OCI-M2 (cell line): ENCODE results near the gene DUOXA2.
"Not testable (repeated sequence)": the region's sequence is repeated elsewhere in the genome, so short reads cannot be mapped to it uniquely, and the experiment has no call there.

Source experiments
- DNase-seq: peaks from one replicate; lab custom pipeline; 2025; ENCODE audit not compliant: unreplicated experiment; lab: John Stamatoyannopoulos, UW

The DUOXA2 gene

DNA sequence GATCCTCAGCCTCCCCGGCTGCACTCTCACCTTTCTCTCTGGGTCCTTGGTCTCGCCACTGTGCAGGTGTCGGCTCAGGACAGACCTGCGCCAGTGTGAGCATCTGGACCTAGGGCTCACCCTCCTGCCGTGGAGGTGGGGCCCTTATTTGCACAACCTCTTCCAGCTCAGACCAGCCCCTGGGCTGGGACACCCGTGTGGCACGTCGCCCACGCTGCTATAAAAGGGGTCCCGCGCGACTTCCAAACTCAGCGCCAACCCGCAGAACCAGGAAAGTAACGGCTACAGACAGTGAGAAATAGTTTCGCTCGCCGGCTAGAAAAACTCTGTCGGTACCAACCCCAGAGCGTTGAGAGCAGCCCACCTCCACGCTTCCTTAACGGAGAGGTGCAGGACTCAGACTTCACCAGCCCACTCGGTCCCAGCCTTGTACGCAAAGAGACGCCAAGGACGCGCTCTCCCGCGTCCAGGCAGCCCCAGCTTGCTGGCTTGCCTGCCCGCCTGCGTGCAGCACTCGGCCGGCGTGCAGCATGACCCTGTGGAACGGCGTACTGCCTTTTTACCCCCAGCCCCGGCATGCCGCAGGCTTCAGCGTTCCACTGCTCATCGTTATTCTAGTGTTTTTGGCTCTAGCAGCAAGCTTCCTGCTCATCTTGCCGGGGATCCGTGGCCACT is at the start of gene DUOXA2, which contains the start of gene DUOX2:
Gene DUOXA2, plus strand, starts transcription at position 251 of the 675 bp plus-strand sequence. Its CDS starts 280 bp downstream, at position 531.
Gene DUOX2, minus strand, starts transcription at position 97 of the 675 bp plus-strand sequence. CDS start 761 bp downstream, outside the sequence.
- DNase-seq, result no peak

DNA sequence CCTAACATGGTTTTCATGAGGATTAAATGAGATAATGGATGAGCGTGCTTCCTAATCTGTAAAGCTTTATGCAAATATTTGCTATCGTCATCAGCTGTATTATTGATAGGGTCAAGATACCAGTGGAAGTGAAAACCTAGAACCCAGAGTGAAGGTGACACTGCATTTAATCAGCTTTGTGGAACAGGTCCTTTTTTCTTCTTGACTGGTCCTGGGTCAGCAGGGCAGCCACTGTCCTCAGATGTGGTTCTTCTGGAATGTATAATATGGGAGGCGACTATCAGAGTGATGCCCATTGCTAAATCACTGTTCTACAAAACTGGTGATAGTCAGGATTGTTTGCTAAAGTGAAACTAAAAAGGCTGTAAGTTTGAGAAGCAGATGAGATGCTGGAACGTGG is 49.7 kb upstream of the DUOXA2 start:
- DNase-seq, result no peak

DNA sequence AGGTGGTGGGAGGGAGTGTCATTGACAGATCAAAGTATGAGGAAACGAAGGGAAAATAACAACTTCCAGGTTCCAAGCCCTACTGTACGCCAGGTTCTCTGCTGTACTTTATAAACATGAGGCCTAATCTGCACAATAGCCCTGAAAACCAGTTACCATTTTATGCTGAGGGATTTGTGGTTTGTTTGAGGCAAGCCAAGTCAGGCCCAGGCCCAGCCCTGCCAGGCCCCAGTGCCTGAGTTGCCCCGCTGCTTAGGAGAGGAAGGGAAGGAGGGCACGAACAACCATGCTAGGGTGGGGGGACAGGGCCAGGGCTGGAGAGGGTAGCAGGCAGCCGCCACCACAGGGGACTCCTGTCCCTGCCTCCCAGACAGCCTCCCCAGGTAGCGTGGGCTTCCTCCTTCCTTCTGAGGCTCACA is 44.2 kb upstream of the DUOXA2 start:
- DNase-seq, result not testable (repeated sequence)

DNA sequence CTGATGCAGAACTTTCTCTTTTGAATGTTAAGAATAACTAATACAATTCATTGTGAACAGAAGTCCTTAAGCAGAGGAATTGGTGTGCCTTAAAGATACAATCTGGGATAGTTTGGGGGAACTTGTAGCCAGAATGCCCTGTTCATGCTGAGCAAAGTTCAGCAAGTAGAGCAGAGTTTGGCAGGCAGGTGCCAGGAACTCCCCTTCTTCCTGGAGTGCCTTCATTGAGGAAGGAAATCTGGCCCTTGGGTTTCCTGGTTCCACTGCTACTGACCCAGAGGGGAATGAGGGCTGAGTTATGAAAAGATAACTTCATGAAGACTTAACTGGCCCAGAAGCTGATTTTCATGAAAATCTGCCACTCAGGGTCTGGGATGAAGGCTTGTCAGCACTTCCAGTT is 40.5 kb upstream of the DUOXA2 start:
- not testable (repeated sequence) for DNase-seq

DNA sequence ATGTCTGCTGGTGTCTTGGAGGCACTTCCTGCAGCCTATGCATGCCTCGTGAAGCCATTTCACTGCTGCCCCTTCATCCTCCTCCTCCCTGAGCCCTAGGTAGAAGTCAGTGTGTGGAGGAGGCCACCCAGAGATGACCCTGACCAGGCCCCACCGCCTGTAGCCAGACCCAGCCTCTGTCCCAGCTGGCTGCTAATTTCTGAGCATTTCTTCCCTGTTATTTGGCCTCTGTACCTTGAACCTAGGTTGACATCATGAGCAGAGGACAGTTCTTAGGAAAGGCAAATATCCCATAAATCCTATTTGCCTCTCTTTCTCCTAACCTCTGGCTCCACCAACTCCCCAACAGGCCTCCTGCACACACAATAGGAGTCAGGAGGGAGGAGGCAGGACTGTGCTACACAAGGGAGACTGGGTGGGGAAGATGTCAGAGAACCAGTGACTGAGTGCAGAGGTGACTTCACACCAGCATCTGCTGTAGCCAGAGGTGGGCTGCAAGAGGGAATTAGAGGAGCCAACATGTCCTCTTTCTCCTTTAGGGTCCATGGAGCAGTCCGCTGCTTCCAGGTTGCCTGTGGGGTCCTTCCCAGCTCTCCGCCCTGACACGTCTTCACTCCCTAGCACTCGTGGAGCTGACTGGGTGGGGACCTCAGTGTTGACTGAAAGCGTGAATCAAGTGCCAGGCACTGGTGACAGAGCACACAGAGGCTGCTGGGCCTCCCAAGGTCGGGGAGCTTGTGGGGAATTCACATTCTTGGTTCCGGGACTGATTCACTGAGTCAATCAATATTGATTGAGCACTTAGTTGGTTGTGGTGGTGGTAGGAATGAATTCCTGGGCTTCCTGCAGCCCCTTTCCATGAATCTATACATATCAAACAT is 38.4 kb upstream of the DUOXA2 start:
- DNase-seq, result not testable (repeated sequence)

DNA sequence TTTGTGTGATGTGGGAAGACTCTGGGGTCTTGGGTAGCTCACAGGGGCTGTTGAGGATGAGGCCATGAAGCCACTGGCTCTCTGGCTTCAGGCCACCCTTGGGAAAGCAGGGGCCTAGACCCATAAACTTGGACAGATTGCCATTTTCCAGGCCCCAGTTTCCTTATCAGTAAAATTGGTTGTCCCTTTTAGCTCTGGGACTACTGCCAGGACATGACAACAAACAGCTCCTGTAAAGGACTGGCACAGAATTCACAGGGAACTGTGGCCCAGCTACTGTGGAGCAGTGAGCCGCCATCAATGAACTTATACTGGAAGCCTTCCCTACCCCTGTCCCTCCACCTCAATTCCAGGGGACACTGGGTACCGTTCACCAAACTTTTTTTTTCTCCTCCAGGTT is 36.7 kb upstream of the DUOXA2 start:
- DNase-seq, result not testable (repeated sequence)

DNA sequence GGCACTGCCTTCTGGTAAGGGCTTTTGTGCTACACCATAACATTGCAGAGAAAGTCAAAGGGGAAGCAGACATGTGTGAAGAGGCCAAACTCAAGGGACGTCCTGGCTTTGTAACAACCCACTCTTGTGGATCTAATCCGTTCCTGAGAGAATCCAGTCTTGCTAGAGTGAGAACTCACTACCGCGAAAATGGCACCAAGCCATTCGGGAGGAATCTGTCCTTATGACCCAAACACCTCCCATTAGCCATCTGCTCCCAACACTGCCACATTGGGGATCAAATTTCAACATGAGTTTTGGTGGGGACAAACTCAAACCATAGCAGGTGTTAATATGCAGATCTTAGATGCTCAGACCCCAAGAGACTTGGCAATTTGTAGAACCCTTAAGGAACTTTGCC is 34.9 kb upstream of the DUOXA2 start:
- DNase-seq, result not testable (repeated sequence)

DNA sequence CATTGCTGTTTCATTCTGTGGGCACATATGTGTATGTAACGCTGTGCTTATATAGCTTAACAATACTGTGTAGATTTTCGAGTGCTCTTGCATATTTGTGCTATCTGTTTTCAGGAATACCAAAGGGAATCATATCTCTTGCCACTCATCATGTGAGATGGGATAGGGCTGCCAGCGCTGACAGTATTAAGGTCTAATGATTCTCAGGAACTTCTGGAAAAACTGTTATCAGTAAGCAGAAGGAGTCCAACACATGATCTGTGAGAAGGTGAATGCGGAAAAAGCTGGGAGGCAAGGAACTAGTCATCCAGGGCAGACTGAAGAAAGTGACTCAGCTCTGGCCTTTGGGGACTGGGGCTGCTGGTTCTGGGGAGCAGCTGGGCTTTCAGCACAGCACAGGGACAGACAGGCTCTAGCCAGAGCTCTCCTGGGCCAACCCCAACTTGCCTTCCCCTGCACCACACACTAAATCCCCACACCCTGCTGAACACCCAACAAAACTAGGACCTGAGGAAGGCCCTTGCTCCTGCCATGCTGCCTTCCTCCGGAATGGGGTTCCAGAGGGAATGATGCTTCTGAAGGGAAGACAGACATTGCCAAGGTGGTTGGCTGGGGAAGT is 34.4 kb upstream of the DUOXA2 start:
- DNase-seq, result not testable (repeated sequence)

DNA sequence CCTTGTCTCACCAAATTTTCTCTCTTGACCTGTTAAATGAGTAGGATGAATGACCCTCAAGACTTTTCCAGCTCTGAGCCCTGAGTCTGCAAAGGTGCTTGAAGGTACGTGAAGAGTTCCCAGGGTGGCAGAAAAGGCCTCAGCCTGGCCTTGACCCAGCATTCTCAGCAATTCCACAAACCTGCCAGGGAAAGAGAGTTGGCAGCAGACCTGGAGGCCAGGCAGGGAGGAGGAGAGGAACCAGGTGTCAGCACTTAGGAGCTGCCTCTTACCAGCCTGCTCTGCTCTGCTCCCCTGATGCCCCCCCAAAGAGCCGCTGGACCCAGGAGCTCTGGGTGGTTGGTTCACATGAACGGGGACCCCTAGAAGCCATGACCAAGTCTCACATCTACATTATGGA is 33.5 kb upstream of the DUOXA2 start:
- DNase-seq, result not testable (repeated sequence)

DNA sequence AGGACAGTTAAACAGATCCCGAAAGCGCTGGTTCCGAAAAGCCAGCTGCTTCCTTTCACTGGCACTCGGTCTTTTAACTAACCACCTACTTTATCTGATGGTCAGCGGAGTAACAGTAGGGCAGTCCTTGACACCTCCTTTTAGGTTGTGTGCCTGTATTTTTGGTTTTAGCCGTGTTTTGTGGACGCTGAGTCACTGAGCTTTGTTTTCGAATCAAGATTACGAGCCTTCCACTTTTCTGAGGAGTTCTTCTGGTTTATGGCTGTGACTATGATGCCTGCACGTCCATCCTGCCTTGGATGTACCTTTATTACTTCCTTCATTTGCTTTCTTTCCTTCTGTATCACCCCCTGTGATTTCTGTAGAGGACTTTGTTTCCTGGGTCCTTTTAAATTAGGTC is 31.7 kb upstream of the DUOXA2 start:
- DNase-seq, result not testable (repeated sequence)

DNA sequence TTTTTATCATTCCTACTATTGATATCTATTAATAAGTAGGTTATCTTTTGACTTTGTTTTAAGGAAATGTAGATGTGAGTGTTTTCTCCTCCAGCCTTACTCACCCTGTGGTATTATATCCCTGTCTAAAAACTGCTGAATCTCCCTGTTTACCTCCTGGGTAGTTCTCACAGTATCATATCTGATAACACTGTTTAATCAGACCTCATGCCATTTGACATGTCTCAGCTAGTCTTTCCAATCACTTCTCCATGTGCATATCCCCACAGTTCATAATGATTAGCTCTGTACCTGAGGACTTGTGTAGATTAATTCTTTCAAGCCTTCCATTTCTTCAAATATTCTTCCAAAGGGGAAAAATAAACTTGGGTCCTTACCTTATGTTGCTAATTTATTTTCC is 30.9 kb upstream of the DUOXA2 start:
- DNase-seq, result no peak

DNA sequence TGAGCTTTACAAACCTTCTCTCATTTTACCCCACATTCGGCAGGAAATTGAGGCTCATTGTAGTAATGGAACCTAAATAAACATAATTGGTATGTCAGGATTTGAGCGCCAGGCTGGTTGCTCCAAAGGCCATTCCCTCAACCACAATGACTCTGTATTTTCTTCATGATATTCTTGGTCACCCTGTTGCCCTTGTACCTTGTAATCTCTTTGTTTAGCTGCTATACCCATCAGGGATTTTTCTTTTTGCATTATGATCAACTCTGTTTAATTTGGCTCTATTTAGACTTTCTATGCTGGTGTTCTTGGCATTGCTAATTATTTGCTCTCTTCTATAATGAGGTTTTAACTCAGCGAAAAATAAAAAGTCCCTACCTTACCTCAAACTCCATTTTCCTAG is 30.0 kb upstream of the DUOXA2 start:
- DNase-seq, result no peak

DNA sequence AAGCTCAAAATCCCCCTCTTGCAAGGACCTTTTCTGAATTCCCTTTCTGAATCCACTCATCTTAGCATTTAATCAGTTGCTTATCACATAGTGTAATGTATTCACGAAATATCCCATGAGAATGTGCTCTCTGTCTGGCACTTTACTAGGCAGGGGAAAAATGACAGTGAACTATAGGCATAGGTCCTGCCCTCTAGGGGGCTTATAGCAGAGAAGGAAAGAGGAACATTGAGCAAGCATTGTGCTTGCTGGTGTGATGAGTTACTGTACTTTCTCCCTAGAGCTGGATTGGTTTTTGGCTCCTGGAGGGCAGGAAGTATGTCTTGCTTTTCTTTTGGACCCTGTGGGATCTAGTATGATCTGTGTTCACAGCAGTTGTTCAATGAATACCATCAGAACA is 26.6 kb upstream of the DUOXA2 start:
- DNase-seq, result no peak

DNA sequence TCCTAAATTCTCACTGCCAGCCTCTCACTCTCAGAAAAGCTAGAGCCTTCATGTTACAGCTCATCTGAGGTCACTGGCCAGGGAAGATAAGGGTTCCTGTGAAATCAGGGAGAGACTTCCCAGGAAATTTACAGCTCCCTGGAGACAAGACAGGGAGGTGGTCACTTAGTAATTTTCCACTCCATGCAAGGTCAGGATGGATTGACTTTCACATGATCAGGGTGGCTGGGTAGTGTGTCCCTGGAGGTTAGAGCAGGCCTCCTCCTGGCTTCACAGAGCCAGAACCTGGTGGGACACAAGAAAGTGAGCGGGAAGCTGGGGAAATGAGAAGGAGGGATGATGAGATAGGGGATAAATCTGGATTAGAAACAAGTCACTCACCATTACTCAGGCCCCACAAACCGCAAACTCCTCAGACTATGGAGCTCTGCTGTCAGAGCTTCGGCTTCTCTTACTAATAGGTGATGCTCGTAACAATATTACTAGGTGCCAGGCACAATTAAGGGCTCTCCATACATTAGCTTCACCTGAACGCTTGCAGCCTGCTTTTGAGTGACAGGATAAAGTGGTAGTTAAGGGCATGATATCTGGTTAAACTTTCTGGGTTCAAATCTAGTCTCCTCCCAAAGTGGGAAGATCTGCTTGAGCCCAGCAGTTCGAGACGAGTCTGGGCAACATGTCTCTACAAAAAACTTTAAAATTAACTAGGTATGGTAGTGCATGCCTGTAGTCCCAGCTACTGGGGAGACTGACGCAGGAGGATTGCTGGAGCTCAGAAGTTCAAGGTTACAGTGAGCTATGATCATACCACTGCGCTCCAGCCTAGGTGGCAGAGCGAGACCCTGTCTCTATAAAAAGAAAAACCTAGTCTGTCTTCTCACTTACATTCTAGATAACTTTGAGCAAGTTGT is 25.1 kb upstream of the DUOXA2 start:
- no peak for DNase-seq

DNA sequence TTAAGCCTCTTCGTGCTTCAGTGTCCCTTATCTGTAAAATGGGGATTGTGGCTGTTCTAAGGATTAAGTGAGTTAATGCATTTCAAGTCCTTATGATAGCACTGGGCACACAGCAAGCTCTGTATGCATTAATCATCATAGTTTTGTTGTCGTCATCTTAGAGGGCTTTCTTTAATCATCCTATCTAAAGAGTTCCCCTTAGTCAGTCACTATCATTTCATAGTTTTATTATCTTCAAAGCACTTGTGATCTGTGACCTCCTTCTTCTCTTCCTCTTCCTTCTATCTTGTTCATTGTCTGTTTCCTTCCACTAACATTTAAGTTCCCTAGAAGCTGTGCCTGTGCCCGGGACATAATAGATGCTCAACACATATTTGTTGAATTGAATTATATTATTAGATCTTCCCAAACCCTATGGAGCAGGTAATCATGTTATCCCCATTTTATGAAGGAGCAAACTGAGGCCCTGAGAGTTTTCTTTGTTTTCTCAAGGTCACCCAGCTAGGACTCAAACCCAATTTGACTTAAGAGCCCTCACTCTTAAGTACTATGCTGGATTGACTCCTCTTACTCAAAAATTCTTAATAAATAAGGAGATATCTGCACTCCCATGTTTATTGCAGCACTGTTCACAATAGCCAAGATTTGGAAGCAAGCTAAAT is 24.3 kb upstream of the DUOXA2 start:
- no peak for DNase-seq

DNA sequence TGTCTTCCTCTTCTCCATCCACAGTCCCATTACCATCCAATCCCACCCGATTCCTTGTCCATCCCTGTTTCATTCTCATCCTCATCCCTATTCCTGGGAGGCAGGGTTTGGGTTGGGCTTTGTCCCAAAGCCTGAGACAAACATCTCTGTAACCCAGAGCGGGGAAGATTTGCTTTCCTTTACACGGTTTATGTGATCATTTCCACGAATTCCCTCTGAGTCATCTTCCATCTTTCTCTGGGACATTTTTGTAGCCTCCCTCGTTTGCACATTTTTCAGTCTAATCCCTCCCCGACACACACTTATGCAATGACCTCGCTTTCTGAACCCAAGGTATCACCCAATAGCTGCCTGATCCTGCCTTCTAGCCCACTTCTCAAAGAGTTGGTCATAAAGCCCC is 23.0 kb upstream of the DUOXA2 start:
- no peak for DNase-seq

DNA sequence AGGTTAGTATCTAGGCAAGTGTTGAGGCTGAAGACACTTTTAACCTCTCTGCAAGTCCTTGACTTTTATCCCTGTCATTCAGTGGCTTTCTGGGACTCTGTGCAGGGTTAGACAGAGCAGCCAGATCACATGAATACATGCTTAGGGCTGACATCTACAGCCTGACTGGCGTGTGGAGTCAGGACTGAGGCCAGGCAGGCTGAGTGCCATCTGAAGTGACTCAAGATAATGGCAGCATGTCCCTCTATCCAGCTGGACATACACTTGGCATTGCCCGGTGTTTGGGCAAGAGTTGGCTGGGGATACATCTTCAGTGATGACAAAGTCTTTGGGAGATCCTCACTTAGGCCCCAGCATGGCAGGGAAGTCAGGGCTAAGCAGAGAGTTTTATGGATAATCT is 22.6 kb upstream of the DUOXA2 start:
- DNase-seq, result no peak

DNA sequence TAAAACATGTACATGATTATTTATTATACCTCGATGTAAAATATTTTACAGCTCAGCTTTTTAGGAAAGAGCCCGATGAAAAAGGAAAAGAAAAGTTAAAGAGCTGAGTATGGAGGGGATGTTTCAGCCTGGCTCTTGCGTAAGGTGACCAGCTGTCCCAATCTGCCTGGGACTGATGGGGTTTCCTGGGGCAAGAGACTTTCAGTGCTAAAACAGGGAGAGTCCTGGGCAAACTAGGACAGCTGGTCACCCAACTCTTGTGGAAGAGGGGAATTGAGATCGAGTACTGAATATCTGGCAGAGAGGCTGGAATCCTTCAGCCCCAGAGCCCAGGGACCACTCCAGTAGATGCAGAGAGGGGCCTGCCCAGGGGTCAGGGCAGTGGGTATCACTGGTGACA is 21.1 kb upstream of the DUOXA2 start:
- DNase-seq, result no peak

DNA sequence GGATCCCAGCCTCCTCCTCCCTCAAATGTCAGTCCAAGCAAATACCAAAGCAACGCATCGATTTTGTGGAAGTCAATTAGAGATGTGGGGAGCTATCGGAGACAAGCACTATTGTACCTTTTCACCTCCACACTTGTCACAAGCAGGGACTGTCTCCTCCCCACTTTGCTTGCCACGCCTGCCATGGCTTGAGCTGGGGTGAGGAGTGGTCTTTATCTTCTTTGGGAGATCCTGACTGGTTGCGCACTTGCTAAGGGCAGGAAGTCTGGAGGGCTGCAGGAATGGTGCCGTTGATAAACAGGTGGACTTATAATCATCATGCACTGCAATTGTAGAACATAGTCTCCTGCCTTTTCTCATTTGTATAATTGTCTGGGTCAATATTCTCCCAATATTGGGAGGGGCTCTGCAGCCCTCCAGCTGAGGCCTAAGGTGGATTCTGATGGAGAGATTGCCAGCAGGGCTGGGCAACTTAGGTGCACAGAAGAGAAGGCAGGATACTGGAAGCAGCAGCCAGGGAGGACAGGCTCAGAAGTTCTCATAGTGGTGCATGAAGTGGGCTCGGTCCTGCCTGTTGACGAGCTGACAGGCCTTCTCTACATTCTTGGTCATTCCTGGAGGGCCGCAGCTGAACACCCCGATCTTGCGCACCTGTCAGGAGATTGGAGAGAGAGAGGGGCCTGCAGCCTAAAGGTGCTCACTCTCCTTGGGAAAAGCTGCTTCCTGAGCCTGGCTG is 20.3 kb upstream of the DUOXA2 start:
- DNase-seq, result no peak

DNA sequence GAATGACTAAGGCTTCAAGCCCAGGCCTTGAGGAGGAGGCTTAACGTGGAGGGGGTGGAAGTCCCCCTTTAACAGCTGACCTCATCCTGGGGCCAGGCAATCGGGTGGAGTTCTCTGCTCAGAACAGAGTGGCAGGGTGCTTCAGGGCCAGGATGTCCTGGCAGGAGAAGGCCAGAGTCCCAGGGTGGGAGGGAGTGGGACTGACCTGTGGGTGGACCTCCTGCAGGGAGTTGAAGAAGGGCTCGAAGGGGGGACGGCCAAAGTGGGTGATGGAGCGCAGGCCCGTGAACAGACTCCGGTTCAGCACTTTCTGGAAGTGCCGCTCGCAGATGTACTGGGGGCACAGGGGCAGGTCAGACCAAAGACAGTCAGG is 19.8 kb upstream of the DUOXA2 start:
- DNase-seq, result no peak
